GM21381 (cell line): ENCODE data around the gene IDI2.
"Not testable (repeated sequence)": the region's sequence is repeated elsewhere in the genome, so short reads cannot be mapped to it uniquely, and the experiment has no call there.

Experiments
- ATAC-seq: cut with Tn5 transposase; IDR thresholded peaks from one replicate; pipeline ENCODE4 v1.9.1; 2021; ENCODE audit warnings: mild to moderate bottlenecking, moderate library complexity; ENCODE audit not compliant: unreplicated experiment

Gene IDI2

GRCh38 chr10:1009947-1010346, 15.7 kb downstream of the IDI2 start:
- not testable (repeated sequence) for ATAC-seq

- no peak for ATAC-seq
Measured at GRCh38 chr10:1009071-1009494, 16.6 kb downstream of the IDI2 start.

- ATAC-seq: no peak
Measured at GRCh38 chr10:1007583-1007982, 18.1 kb downstream of the IDI2 start.

- ATAC-seq: no peak
Measured at GRCh38 chr10:1006573-1006972, 19.1 kb downstream of the IDI2 start.

GRCh38 chr10:1003884-1004670, 21.6 kb downstream of the IDI2 start:
- ATAC-seq: no peak

- ATAC-seq: no peak
Measured at GRCh38 chr10:1002425-1003006, 23.1 kb downstream of the IDI2 start.

GRCh38 chr10:997266-998022, 28.2 kb downstream of the IDI2 start:
- ATAC-seq: no peak

GRCh38 chr10:996031-996430, 29.6 kb downstream of the IDI2 start:
- no peak for ATAC-seq

- no peak for ATAC-seq
Measured at GRCh38 chr10:995559-995926, 30.1 kb downstream of the IDI2 start.

GRCh38 chr10:994836-995558, 30.7 kb downstream of the IDI2 start:
- no peak for ATAC-seq

- ATAC-seq: no peak
Measured at GRCh38 chr10:992871-993270, 32.8 kb downstream of the IDI2 start.

- ATAC-seq: no peak
Measured at GRCh38 chr10:992467-992866, 33.2 kb downstream of the IDI2 start.

GRCh38 chr10:990808-991207, 34.9 kb downstream of the IDI2 start:
- ATAC-seq: no peak

- ATAC-seq: peak; percentile 8
Measured at GRCh38 chr10:988667-989545, 36.8 kb downstream of the IDI2 start.

GRCh38 chr10:987870-988666, 37.6 kb downstream of the IDI2 start, which contains the start of gene GTPBP4:
GTPBP4 (plus strand) TSS chr10:988434; CDS start chr10:988480, 46 bp downstream.
- peak; percentile 95 for ATAC-seq

GRCh38 chr10:987620-987869, 38.1 kb downstream of the IDI2 start:
- ATAC-seq: no peak

- ATAC-seq: no peak
Measured at GRCh38 chr10:986881-987619, 38.6 kb downstream of the IDI2 start.

- no peak for ATAC-seq
Measured at GRCh38 chr10:986137-986825, 39.4 kb downstream of the IDI2 start.
